HG03460 (cell line): Measurements from ENCODE around the gene RFT1.
A peak's percentile ranks its signal among the peaks of the same experiment; 100 is the strongest.

ENCODE experiments used
- ATAC-seq: cut with Tn5 transposase; IDR thresholded peaks from one replicate; pipeline ENCODE4 v1.9.1; 2021; ENCODE audit not compliant: unreplicated experiment

The RFT1 gene

GRCh38 chr3:53150247-53151085 is 20.2 kb upstream of the RFT1 start:
- ATAC-seq: no peak

- ATAC-seq: no peak
Observed at GRCh38 chr3:53149699-53150098, 19.5 kb upstream of the RFT1 start.

- ATAC-seq: no peak
Observed at GRCh38 chr3:53149006-53149690, 18.9 kb upstream of the RFT1 start.

- ATAC-seq: no peak
Observed at GRCh38 chr3:53147903-53148400, 17.7 kb upstream of the RFT1 start.

GRCh38 chr3:53147151-53147902 is 17.1 kb upstream of the RFT1 start:
- no peak for ATAC-seq

- ATAC-seq: no peak
Observed at GRCh38 chr3:53146319-53146891, 16.2 kb upstream of the RFT1 start.

- ATAC-seq: no peak
Observed at GRCh38 chr3:53145713-53146080, 15.5 kb upstream of the RFT1 start.

- ATAC-seq: no peak
Observed at GRCh38 chr3:53144862-53145712, 14.9 kb upstream of the RFT1 start.

GRCh38 chr3:53144446-53144845 is 14.2 kb upstream of the RFT1 start:
- no peak for ATAC-seq

- ATAC-seq: no peak
Observed at GRCh38 chr3:53142986-53143385, 12.8 kb upstream of the RFT1 start.

GRCh38 chr3:53140847-53141845 is 10.9 kb upstream of the RFT1 start:
- ATAC-seq: no peak

GRCh38 chr3:53139906-53140846 is 9.9 kb upstream of the RFT1 start:
- ATAC-seq: no peak

- ATAC-seq: no peak
Observed at GRCh38 chr3:53137835-53138446, 7.7 kb upstream of the RFT1 start.

- ATAC-seq: no peak
Observed at GRCh38 chr3:53137221-53137620, 7.0 kb upstream of the RFT1 start.

- peak; percentile 51 for ATAC-seq
Observed at GRCh38 chr3:53134631-53135232, 4.5 kb upstream of the RFT1 start.

- ATAC-seq: no peak
Observed at GRCh38 chr3:53132347-53132746, 2.1 kb upstream of the RFT1 start.

- ATAC-seq: no peak
Observed at GRCh38 chr3:53131096-53131495, 861 bp upstream of the RFT1 start.
